ENCODE measurements around the gene ZNF414.
A peak's percentile ranks its signal among the peaks of the same experiment; 100 is the strongest.

The ZNF414 gene

GRCh38 chr19:8530061-8530679 lies 16.2 kb upstream of the ZNF414 start:
- TF ChIP-seq CTCF (conservative IDR thresholded peaks at IDR 0.05; ENCODE audit: low read depth, low read length), result no peak
- DNase-seq (ENCODE audit: low read depth), result no peak
- no peak overlapping the region for H3K4me3 ChIP-seq (ENCODE audit: low read depth, low read length)

- no peak for DNase-seq (ENCODE audit: low read depth)
- no peak overlapping the region for H3K4me3 ChIP-seq (ENCODE audit: low read depth, low read length)
- TF ChIP-seq CTCF (conservative IDR thresholded peaks at IDR 0.05; ENCODE audit: low read depth, low read length), result no peak
Measured at GRCh38 chr19:8529369-8530006, 15.5 kb upstream of the ZNF414 start.

- peak; percentile 18 for DNase-seq (ENCODE audit: low read depth)
- TF ChIP-seq CTCF (conservative IDR thresholded peaks at IDR 0.05; ENCODE audit: low read depth, low read length), result no peak
- no peak overlapping the region for H3K4me3 ChIP-seq (ENCODE audit: low read depth, low read length)
Measured at GRCh38 chr19:8528500-8528899, 14.5 kb upstream of the ZNF414 start.

- peak; percentile 93 for DNase-seq (ENCODE audit: low read depth)
- no peak for TF ChIP-seq CTCF (conservative IDR thresholded peaks at IDR 0.05; ENCODE audit: low read depth, low read length)
- peak overlapping the region; percentile 92 for H3K4me3 ChIP-seq (ENCODE audit: low read depth, low read length)
Measured at GRCh38 chr19:8526345-8527091, 12.6 kb upstream of the ZNF414 start.

GRCh38 chr19:8525401-8525684 lies 11.4 kb upstream of the ZNF414 start:
- peak overlapping the region; percentile 69 for H3K4me3 ChIP-seq (ENCODE audit: low read depth, low read length)
- DNase-seq (ENCODE audit: low read depth), result no peak
- peak; percentile 39 for TF ChIP-seq CTCF (conservative IDR thresholded peaks at IDR 0.05; ENCODE audit: low read depth, low read length)

- no peak for DNase-seq (ENCODE audit: low read depth)
- no peak for TF ChIP-seq CTCF (conservative IDR thresholded peaks at IDR 0.05; ENCODE audit: low read depth, low read length)
Measured at GRCh38 chr19:8519388-8519787, 5.4 kb upstream of the ZNF414 start.

More at GRCh38 chr19:8519388-8519787, 5.4 kb upstream of the ZNF414 start:
- no peak overlapping the region for H3K4me3 ChIP-seq (ENCODE audit: low read depth, low read length)
